PC-3 (cell line): ENCODE results near the gene PRPS1. TPM values are rescaled to one million over a fixed set of nuclear protein-coding genes. Genes with fewer than 3 reads are reported as not detected.

ENCODE experiments used
- ATAC-seq: fragments of 200-7000 bp; cut with Tn5 transposase; 2 replicates; pipeline ENCODE4 v1.9.1; 2020; ENCODE audit warnings: mild to moderate bottlenecking, moderate library complexity
- BruUV-seq: library from RNA; stranded (reverse); fragments of 400-500 nt; replicated peaks from 2 replicates; lab custom pipeline; 2021; lab: Mats Ljungman, UMichigan
- CTCF ChIA-PET: fragments of 300-600 bp; sonication (Branson Sonifier 250); formaldehyde crosslinking; loops from one replicate; lab custom pipeline; 2022; ENCODE audit warnings: antibody characterized with exemption; lab: Charles Lee
- POLR2A ChIA-PET: fragments of 300-600 bp; sonication (Branson Sonifier 250); formaldehyde crosslinking; loops from one replicate; lab custom pipeline; 2022; ENCODE audit warnings: antibody characterized with exemption; ENCODE audit not compliant: unreplicated experiment; lab: Charles Lee
- DNase-seq: peaks from one replicate; pipeline ENCODE4 v3.0.0-alpha.2; 2015
- H2AFZ ChIP-seq: fragments of 300-600 bp; sonication (generic); 2 replicates; pipeline ENCODE4 v1.6.0; 2016; ENCODE audit warnings: antibody characterized with exemption, low read length
- H3F3A ChIP-seq: fragments of 300-600 bp; sonication (generic); one replicate; pipeline ENCODE4 v1.6.0; 2017; ENCODE audit warnings: antibody characterized with exemption, low read length, control low read depth, mild to moderate bottlenecking; ENCODE audit not compliant: unreplicated experiment
- H3K27ac ChIP-seq: fragments of 300-600 bp; sonication (generic); 2 replicates; pipeline ENCODE4 v1.5.1; 2016; ENCODE audit warnings: mild to moderate bottlenecking, low read length
- H3K27me3 ChIP-seq: fragments of 300-600 bp; sonication (generic); 2 replicates; pipeline ENCODE4 v1.6.1; 2016; ENCODE audit warnings: low read length, mixed read lengths
- H3K36me3 ChIP-seq: fragments of 300-600 bp; sonication (generic); 2 replicates; pipeline ENCODE4 v1.6.1; 2016; ENCODE audit warnings: low read depth, mixed run types, low read length, mixed read lengths
- H3K4me1 ChIP-seq: fragments of 300-600 bp; sonication (generic); 2 replicates; pipeline ENCODE4 v1.5.1; 2016; ENCODE audit warnings: low read length; ENCODE audit not compliant: insufficient read depth
- H3K4me2 ChIP-seq: fragments of 300-600 bp; sonication (generic); 2 replicates; pipeline ENCODE4 v1.6.0; 2016; ENCODE audit warnings: low read length
- H3K4me3 ChIP-seq: fragments of 300-600 bp; sonication (generic); 2 replicates; pipeline ENCODE4 v1.5.1; 2016; ENCODE audit warnings: mild to moderate bottlenecking, low read length, mixed read lengths
- H3K79me2 ChIP-seq: fragments of 300-600 bp; sonication (generic); 2 replicates; pipeline ENCODE4 v1.6.1; 2017; ENCODE audit warnings: low read length, mixed read lengths
- H3K9ac ChIP-seq: fragments of 300-600 bp; sonication (generic); 2 replicates; pipeline ENCODE4 v1.6.0; 2016; ENCODE audit warnings: mild to moderate bottlenecking, low read length
- H3K9me2 ChIP-seq: fragments of 300-600 bp; sonication (generic); replicated peaks from 2 replicates; pipeline ENCODE4 v1.6.1; 2016; ENCODE audit warnings: mixed run types, low read length, mixed read lengths
- H3K9me3 ChIP-seq: fragments of 300-600 bp; sonication (generic); 2 replicates; pipeline ENCODE4 v1.6.1; 2016; ENCODE audit warnings: low read length, mixed read lengths
- H4K20me1 ChIP-seq: fragments of 300-600 bp; sonication (generic); 2 replicates; pipeline ENCODE4 v1.6.1; 2016; ENCODE audit warnings: low read length, mixed read lengths
- EZH2 ChIP-seq: fragments of 300-600 bp; sonication (generic); IDR thresholded peaks from one replicate; pipeline ENCODE4 v1.6.1; 2017; ENCODE audit warnings: antibody characterized with exemption, mild to moderate bottlenecking, low read length; ENCODE audit not compliant: unreplicated experiment
- EZH2phosphoT487 ChIP-seq: fragments of 300-600 bp; sonication (generic); IDR thresholded peaks from 2 replicates; pipeline ENCODE4 v1.6.1; 2018; ENCODE audit warnings: mild to moderate bottlenecking, antibody characterized with exemption, low read length, borderline replicate concordance
- intact Hi-C: fragments of 100-400 bp; cut with micrococcal nuclease; formaldehyde crosslinking; loops from 2 replicates; pipeline ENCODE4 v1.9.0; 2023
- total RNA-seq: library from RNA; depleted of rRNA; stranded (reverse); fragments of >200 nt; gene quantifications from 2 replicates; pipeline ENCODE4 v1.2.3, GENCODE V29; 2014
- TF ChIP-seq, protein P1 (sequence below): fragments of 300-600 bp; sonication (generic); conservative IDR thresholded peaks from 2 replicates; pipeline ENCODE4 v1.5.1; 2017; ENCODE audit warnings: antibody characterized with exemption, low read depth, mild to moderate bottlenecking, low read length

PRPS1 gene
- total RNA-seq, 1 experiment from 2014 or later, result 57.0 TPM

DNA sequence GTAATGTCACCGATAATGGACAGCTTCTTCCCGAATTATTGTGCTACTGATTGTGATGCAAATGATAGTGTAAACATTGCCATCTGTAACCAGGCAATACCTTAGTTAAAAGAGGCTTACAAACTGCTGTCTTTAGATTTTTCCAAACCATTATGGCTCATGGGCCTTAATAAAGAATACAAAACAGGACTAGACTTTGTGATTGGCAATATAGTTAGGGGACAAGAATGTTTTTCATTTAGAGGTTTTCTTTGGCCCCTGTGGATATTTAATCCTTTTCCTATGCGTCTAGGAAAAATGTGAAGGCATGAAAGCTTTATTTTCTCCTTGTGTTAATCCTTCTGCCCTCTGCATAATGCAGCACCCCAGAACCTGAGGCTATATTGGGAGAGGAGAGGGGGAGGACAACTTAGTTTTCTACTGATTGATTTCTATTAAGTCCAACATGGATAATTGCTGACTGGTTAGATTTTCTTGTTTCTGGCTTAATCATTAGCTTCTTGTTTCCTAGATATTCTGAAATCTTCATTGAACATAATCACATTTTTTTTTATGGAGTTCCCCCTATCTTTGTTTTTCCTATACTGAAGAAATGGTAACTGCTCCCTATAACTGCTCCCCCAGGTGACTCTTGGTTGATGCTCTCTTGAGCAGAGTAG lies 1.9 kb downstream of the PRPS1 start:
- H2AFZ ChIP-seq, result no peak overlapping the region
- ChIA-PET POLR2A (interaction anchor here (0.6 kb wide), 1 partner anchor 25 kb away, joined by 4 read pairs; no protein-coding TSS in a partner anchor), CTCF (interaction anchor here (1.5 kb wide), 1 partner anchor 88 kb away, joined by 5 read pairs; no protein-coding TSS in a partner anchor)
- no peaks in the 10 kb centered on the region for H3K9me3 ChIP-seq
- H3K79me2 ChIP-seq, result peaks cover 62% of the 10 kb centered on the region
- no peaks in the 10 kb centered on the region for H3K36me3 ChIP-seq
- H3K27ac ChIP-seq, result no peak overlapping the region
- peaks cover 37% of the 10 kb centered on the region for H3K4me1 ChIP-seq
- H3K9ac ChIP-seq, result peak overlapping the region; percentile 90; the same call in 1 of the 2 replicates
- H3K27me3 ChIP-seq, result no peaks in the 10 kb centered on the region
- H4K20me1 ChIP-seq, result peaks cover 29% of the 10 kb centered on the region
- DNase-seq (no peak), ATAC-seq (no peak)
- no peak for TF ChIP-seq EZH2phosphoT487
- TF ChIP-seq, protein P1, sequence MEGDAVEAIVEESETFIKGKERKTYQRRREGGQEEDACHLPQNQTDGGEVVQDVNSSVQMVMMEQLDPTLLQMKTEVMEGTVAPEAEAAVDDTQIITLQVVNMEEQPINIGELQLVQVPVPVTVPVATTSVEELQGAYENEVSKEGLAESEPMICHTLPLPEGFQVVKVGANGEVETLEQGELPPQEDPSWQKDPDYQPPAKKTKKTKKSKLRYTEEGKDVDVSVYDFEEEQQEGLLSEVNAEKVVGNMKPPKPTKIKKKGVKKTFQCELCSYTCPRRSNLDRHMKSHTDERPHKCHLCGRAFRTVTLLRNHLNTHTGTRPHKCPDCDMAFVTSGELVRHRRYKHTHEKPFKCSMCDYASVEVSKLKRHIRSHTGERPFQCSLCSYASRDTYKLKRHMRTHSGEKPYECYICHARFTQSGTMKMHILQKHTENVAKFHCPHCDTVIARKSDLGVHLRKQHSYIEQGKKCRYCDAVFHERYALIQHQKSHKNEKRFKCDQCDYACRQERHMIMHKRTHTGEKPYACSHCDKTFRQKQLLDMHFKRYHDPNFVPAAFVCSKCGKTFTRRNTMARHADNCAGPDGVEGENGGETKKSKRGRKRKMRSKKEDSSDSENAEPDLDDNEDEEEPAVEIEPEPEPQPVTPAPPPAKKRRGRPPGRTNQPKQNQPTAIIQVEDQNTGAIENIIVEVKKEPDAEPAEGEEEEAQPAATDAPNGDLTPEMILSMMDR, result no peak
- TF ChIP-seq EZH2, result no peak
- intact Hi-C loops, result loop anchor here (1.0 kb wide), 1 partner anchor 93 kb away; no protein-coding TSS in a partner anchor
- H3K4me3 ChIP-seq, result peak overlapping the region; percentile 89
- BruUV-seq, result no TSS peak
- peaks cover 7% of the 10 kb centered on the region for H3F3A ChIP-seq
- peak overlapping the region; percentile 99 for H3K4me2 ChIP-seq
- no peaks in the 10 kb centered on the region for H3K9me2 ChIP-seq

DNA sequence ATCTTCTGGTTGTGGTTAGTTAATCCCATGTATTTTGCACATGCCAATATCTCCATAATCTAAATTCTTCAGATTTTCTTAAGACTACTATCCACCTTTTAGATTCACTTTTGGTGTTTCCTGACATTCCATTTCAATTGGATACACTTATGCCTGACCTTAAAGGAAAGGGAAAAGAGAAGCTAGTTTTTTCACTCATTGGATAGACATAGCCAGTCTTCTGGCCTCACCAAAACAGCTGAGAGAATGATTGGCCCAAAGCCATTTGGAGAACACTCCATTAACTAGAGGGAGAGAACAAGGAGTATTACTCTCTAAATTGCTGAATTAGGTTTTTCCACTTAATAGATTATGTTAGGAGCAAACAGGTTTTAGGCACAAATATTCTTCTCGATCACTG lies 4.0 kb downstream of the PRPS1 start:
- ChIA-PET CTCF (no interaction called here), POLR2A (no interaction called here)
- no peak overlapping the region for H3K4me2 ChIP-seq

More for the DNA sequence above, 4.0 kb downstream of the PRPS1 start:
- intact Hi-C loops, result no loop called here
- H3K79me2 ChIP-seq, result peaks cover 84% of the 10 kb centered on the region
- peaks cover 23% of the 10 kb centered on the region for H3K4me1 ChIP-seq
- no peaks in the 10 kb centered on the region for H3K27me3 ChIP-seq
- peaks cover 35% of the 10 kb centered on the region for H4K20me1 ChIP-seq
- H3K9ac ChIP-seq, result no peak overlapping the region
- no peaks in the 10 kb centered on the region for H3K9me2 ChIP-seq
- H3K27ac ChIP-seq, result no peak overlapping the region
- no TSS peak for BruUV-seq
- DNase-seq (no peak), ATAC-seq (no peak)
- H3K4me3 ChIP-seq, result no peak overlapping the region
- TF ChIP-seq EZH2phosphoT487 (no peak), EZH2 (no peak)
- TF ChIP-seq, protein P1, result no peak
- no peaks in the 10 kb centered on the region for H3K9me3 ChIP-seq
- H3K36me3 ChIP-seq, result no peaks in the 10 kb centered on the region
- no peak overlapping the region for H2AFZ ChIP-seq
- H3F3A ChIP-seq, result peaks cover 6% of the 10 kb centered on the region
